Motor neuron (in vitro differentiated cells): ENCODE data around the gene ASTN2. TPM values are rescaled to one million over a fixed set of nuclear protein-coding genes. Genes with fewer than 3 reads are reported as not detected.
A peak's percentile ranks its signal among the peaks of the same experiment; 100 is the strongest.

Experiments used
- ATAC-seq, 8 experiments: fragments of 200-7000 bp; cut with Tn5 transposase; replicated peaks in 6 of 8; 2 replicates each; pipeline ENCODE4 v1.8.0; 2021; ENCODE audit warnings: mild to moderate bottlenecking in 8 of 8, moderate library complexity in 8 of 8
- H3K27ac ChIP-seq, 2 donors: fragments of 250-450 bp; sonication (Bioruptor Pico); 2 replicates each; pipeline ENCODE4 v1.9.0; 2021; ENCODE audit warnings: antibody characterized with exemption in 2 of 2, mild to moderate bottlenecking in 2 of 2, moderate library complexity in 1 of 2
- H3K4me1 ChIP-seq, 2 donors: fragments of 250-450 bp; sonication (Bioruptor Pico); replicated peaks in 1 of 2; 2 replicates each; pipeline ENCODE4 v1.6.1; 2021; ENCODE audit warnings: antibody characterized with exemption in 2 of 2, mild to moderate bottlenecking in 2 of 2, moderate library complexity in 1 of 2
- H3K4me3 ChIP-seq, 5 donors: fragments of 250-450 bp; sonication (Bioruptor Pico); 2 replicates each; pipeline ENCODE4 v1.9.0; 2021; ENCODE audit warnings: antibody characterized with exemption in 5 of 5, mild to moderate bottlenecking in 5 of 5, moderate library complexity in 4 of 5
- WGBS, 10 experiments: fragments of 450-650 bp; shearing (Covaris generic); methylation state at CpG; one replicate each; pipeline ENCODE4 v1.0.0; 2022; 5-methylcytosine and 5-hydroxymethylcytosine counted together
- in situ Hi-C, 9 experiments: fragments of 400-800 bp; cut with MboI; loops; one replicate each; pipeline ENCODE4 v1.15.0; 2021; ENCODE audit warnings: low sequenced_read_pairs in 9 of 9, low pct_unique_long_range_greater_than_20kb in 2 of 9; ENCODE audit not compliant: unreplicated experiment in 9 of 9
- total RNA-seq, 8 experiments: library from RNA; unstranded; fragments of 300-600 nt; gene quantifications; 2 replicates each; pipeline versions ENCODE4 v1.2.3 to v1.2.4, GENCODE V29; 2022

The ASTN2 gene
- total RNA-seq, 8 experiments from 2014 or later, result 13.6 to 54.6 (median 17.9) TPM

- 10 to 100% (median 66%) methylated on average over 1 to 4 of the region's 7 CpGs for WGBS, 10 experiments
- Histone ChIP-seq H3K4me1 (peaks cover 0 to 8% of the 10 kb centered on the region in 2 donors), H3K4me3 (no peak overlapping the region), H3K27ac (no peak overlapping the region)
- peak in 2 of 8 experiments; percentile 44 to 55 for ATAC-seq
- in situ Hi-C loops, result no loop called here
Measured at GRCh38 chr9:116812231-116813030, 602.4 kb downstream of the ASTN2 start.

- ATAC-seq, result no peak
- 39 to 100% (median 82%) methylated on average over 1 to 5 of the region's 5 CpGs for WGBS, 10 experiments
- in situ Hi-C loops, result no loop called here
- H3K27ac ChIP-seq, result no peak overlapping the region
- peaks cover 0 to 8% of the 10 kb centered on the region in 2 donors for H3K4me1 ChIP-seq
- H3K4me3 ChIP-seq, result no peak overlapping the region
Measured at GRCh38 chr9:116809656-116810055, 605.2 kb downstream of the ASTN2 start.

GRCh38 chr9:116806075-116806474 is 608.8 kb downstream of the ASTN2 start:
- no peak for ATAC-seq
- Histone ChIP-seq H3K27ac (no peak overlapping the region), H3K4me3 (no peak overlapping the region), H3K4me1 (peaks cover 0 to 8% of the 10 kb centered on the region in 2 donors)
- in situ Hi-C loops, result no loop called here
- 0 to 17% methylated on average over 1 of the region's 1 CpG; no CpG with 5 or more reads in 8 of the 10 experiments for WGBS, 10 experiments

GRCh38 chr9:116800885-116801284 is 614.0 kb downstream of the ASTN2 start:
- 0 to 40% (median 17%) methylated on average over 1 of the region's 1 CpG; no CpG with 5 or more reads in 5 of the 10 experiments for WGBS, 10 experiments
- peak in 7 of 8 experiments; percentile 43 to 97 (median 75) for ATAC-seq
- Histone ChIP-seq H3K4me1 (peaks cover 7% of the 10 kb centered on the region in 2 donors), H3K4me3 (no peak overlapping the region), H3K27ac (no peak overlapping the region)
- in situ Hi-C loops, result no loop called here

- 40 to 88% (median 78%) methylated on average over 3 to 4 of the region's 4 CpGs; no CpG with 5 or more reads in 2 of the 10 experiments for WGBS, 10 experiments
- no peak overlapping the region for H3K27ac ChIP-seq
- H3K4me1 ChIP-seq, result peaks cover 7% of the 10 kb centered on the region in 2 donors
- in situ Hi-C loops, result no loop called here
- no peak overlapping the region for H3K4me3 ChIP-seq
- ATAC-seq, result no peak
Measured at GRCh38 chr9:116800074-116800473, 614.8 kb downstream of the ASTN2 start.

- in situ Hi-C loops, result no loop called here
- WGBS, 10 experiments, result 17 to 100% (median 69%) methylated on average over 1 to 2 of the region's 2 CpGs; no CpG with 5 or more reads in 2 of the 10 experiments
- Histone ChIP-seq H3K4me3 (no peak overlapping the region), H3K4me1 (peaks cover 7% of the 10 kb centered on the region in 2 donors), H3K27ac (no peak overlapping the region)
- ATAC-seq, result peak in 1 of 8 experiments; percentile 22
Measured at GRCh38 chr9:116798521-116798920, 616.3 kb downstream of the ASTN2 start.

GRCh38 chr9:116797276-116797675 is 617.6 kb downstream of the ASTN2 start:
- in situ Hi-C loops, result no loop called here
- Histone ChIP-seq H3K27ac (no peak overlapping the region), H3K4me1 (peaks cover 7% of the 10 kb centered on the region in 2 donors), H3K4me3 (no peak overlapping the region)
- ATAC-seq, result no peak

GRCh38 chr9:116796669-116797068 is 618.2 kb downstream of the ASTN2 start:
- Histone ChIP-seq H3K27ac (no peak overlapping the region), H3K4me1 (peaks cover 7% of the 10 kb centered on the region in 2 donors), H3K4me3 (no peak overlapping the region)
- no peak for ATAC-seq
- 20 to 100% (median 75%) methylated on average over 1 of the region's 1 CpG; no CpG with 5 or more reads in 6 of the 10 experiments for whole genome bisulfite sequencing, 10 experiments
- in situ Hi-C loops, result no loop called here

GRCh38 chr9:116795821-116796220 is 619.0 kb downstream of the ASTN2 start:
- no peak overlapping the region for H3K4me3 ChIP-seq
- no peak overlapping the region for H3K27ac ChIP-seq
- peaks cover 7% of the 10 kb centered on the region in 2 donors for H3K4me1 ChIP-seq
- ATAC-seq, result peak in 1 of 8 experiments; percentile 28
- in situ Hi-C loops, result no loop called here
- 25 to 100% (median 80%) methylated on average over 1 to 2 of the region's 2 CpGs; no CpG with 5 or more reads in 4 of the 10 experiments for WGBS, 10 experiments

- in situ Hi-C loops, result no loop called here
- H3K4me3 ChIP-seq, result no peak overlapping the region
- no peak overlapping the region for H3K27ac ChIP-seq
- H3K4me1 ChIP-seq, result peaks cover 0 to 7% of the 10 kb centered on the region in 2 donors
- no peak for ATAC-seq
- 37 to 72% (median 57%) methylated on average over 2 to 6 of the region's 6 CpGs; no CpG with 5 or more reads in 2 of the 10 experiments for WGBS, 10 experiments
Measured at GRCh38 chr9:116792271-116792670, 622.6 kb downstream of the ASTN2 start.

GRCh38 chr9:116791326-116791725 is 623.5 kb downstream of the ASTN2 start:
- peak in 2 of 8 experiments; percentile 23 to 41 for ATAC-seq
- H3K4me1 ChIP-seq, result peaks cover 0 to 7% of the 10 kb centered on the region in 2 donors
- in situ Hi-C loops, result no loop called here
- 20 to 75% (median 67%) methylated on average over 1 of the region's 1 CpG; no CpG with 5 or more reads in 4 of the 10 experiments for WGBS, 10 experiments
- H3K4me3 ChIP-seq, result no peak overlapping the region
- H3K27ac ChIP-seq, result no peak overlapping the region

GRCh38 chr9:116789081-116789480 is 625.8 kb downstream of the ASTN2 start:
- ATAC-seq, result peak in 5 of 8 experiments; percentile 26 to 59 (median 40)
- H3K27ac ChIP-seq, result no peak overlapping the region
- in situ Hi-C loops, result no loop called here
- peaks cover 0 to 7% of the 10 kb centered on the region in 2 donors for H3K4me1 ChIP-seq
- no peak overlapping the region for H3K4me3 ChIP-seq
- 0 to 76% (median 13%) methylated on average over 1 to 3 of the region's 3 CpGs; no CpG with 5 or more reads in 2 of the 10 experiments for WGBS, 10 experiments

- in situ Hi-C loops, result no loop called here
- 100% methylated on average over 1 to 2 of the region's 2 CpGs; no CpG with 5 or more reads in 6 of the 10 experiments for WGBS, 10 experiments
- Histone ChIP-seq H3K4me1 (peaks cover 0 to 7% of the 10 kb centered on the region in 2 donors), H3K4me3 (no peak overlapping the region), H3K27ac (no peak overlapping the region)
- no peak for ATAC-seq
Measured at GRCh38 chr9:116786737-116787136, 628.1 kb downstream of the ASTN2 start.
